HG03025 (cell line): Measurements from ENCODE around the gene ZNF644.

Experiments used
- ATAC-seq: cut with Tn5 transposase; IDR thresholded peaks from one replicate; pipeline ENCODE4 v1.9.1; 2021; ENCODE audit warnings: mild to moderate bottlenecking, moderate library complexity; ENCODE audit not compliant: unreplicated experiment, low FRiP score

ZNF644 gene

GRCh38 chr1:90876101-90876500 lies 145.7 kb downstream of the ZNF644 start:
- no peak for ATAC-seq
